Uterus (tissue), 2 donors: ENCODE measurements around the gene TSPAN9.

ENCODE experiments used
- CTCF ChIP-seq, 4 experiments: fragments of 200-600 bp in 2 of 4; fragments of 450-650 bp in 2 of 4; sonication (generic) in 2 of 4; IDR thresholded peaks; one replicate each; pipeline ENCODE4 v1.5.1; 2016 to 2019; ENCODE audit warnings: antibody characterized with exemption in 4 of 4, mild to moderate bottlenecking in 2 of 4, moderate library complexity in 1 of 4
- POLR2A ChIP-seq, 2 donors: fragments of 450-650 bp; IDR thresholded peaks; one replicate each; pipeline ENCODE4 v1.6.1; 2016; ENCODE audit warnings: antibody characterized with exemption in 2 of 2, mild to moderate bottlenecking in 1 of 2, moderate library complexity in 1 of 2

DNA sequence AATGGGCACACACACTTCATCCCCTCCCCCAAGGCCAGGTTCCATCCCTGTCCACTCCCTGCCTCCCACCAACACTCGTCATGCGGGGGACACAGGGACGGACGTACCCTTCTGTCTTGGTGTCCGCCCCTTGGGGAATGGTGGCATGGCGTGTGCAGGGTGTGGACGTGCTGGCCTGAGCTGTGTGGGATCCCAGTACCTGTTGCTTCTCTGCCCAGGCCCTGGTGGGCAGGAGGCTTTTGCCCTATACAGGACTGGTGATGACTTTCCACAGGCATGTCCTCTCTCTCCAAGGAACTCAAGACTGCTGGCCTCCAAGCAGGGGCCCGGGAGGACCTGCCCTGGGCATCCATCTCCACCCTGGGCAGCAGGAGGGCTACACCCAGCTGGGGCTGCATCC lies 218.0 kb downstream of the TSPAN9 start:
- no peak for TF ChIP-seq CTCF (IDR thresholded peaks at IDR 0.05)
- TF ChIP-seq POLR2A (IDR thresholded peaks at IDR 0.05) = no peak
